ENCODE results near the gene SMYD3. TPM values are rescaled to one million over a fixed set of nuclear protein-coding genes. Genes with fewer than 3 reads are reported as not detected.

SMYD3 gene
- total and polyA plus RNA-seq, 5 donors: 6.8 to 11.6 (median 9.9) TPM

GRCh38 chr1:246220495-246221065 is 286.5 kb downstream of the SMYD3 start:
- DNase-seq (peak in 1 of 3 donors; percentile 32), ATAC-seq (no peak)
- Histone ChIP-seq H3K4me3 (ENCODE audit: low read length) (no peak overlapping the region), H3K27ac (ENCODE audit: low read length) (no peak overlapping the region), H3K27me3 (ENCODE audit: control insufficient read depth, insufficient read depth) (no peaks in the 10 kb centered on the region), H3K9me3 (ENCODE audit: control insufficient read depth, low read length) (no peaks in the 10 kb centered on the region), H3K4me1 (ENCODE audit: control insufficient read depth, insufficient read depth, low read length) (no peaks in the 10 kb centered on the region)
- intact Hi-C loops (cut with DNase I): no loop called here
- WGBS: 97% methylated on average over 8 of the region's 8 CpGs

- H3K4me3 ChIP-seq (ENCODE audit: low read length): no peak overlapping the region
- no peaks in the 10 kb centered on the region for H3K27me3 ChIP-seq (ENCODE audit: control insufficient read depth, insufficient read depth)
- WGBS: 69% methylated on average over 11 of the region's 11 CpGs
- H3K9me3 ChIP-seq (ENCODE audit: control insufficient read depth, low read length): no peaks in the 10 kb centered on the region
- no peaks in the 10 kb centered on the region for H3K4me1 ChIP-seq (ENCODE audit: control insufficient read depth, insufficient read depth, low read length)
- ATAC-seq (no peak), DNase-seq (no peak)
- no peak overlapping the region for H3K27ac ChIP-seq (ENCODE audit: low read length)
- intact Hi-C loops (cut with DNase I): no loop called here
Observed at GRCh38 chr1:246219508-246220030, 287.5 kb downstream of the SMYD3 start.

GRCh38 chr1:246218686-246219085 is 288.4 kb downstream of the SMYD3 start:
- DNase-seq: no peak
- Histone ChIP-seq H3K27ac (ENCODE audit: low read length) (no peak overlapping the region), H3K4me3 (ENCODE audit: low read length) (no peak overlapping the region), H3K4me1 (ENCODE audit: control insufficient read depth, insufficient read depth, low read length) (no peaks in the 10 kb centered on the region), H3K27me3 (ENCODE audit: control insufficient read depth, insufficient read depth) (no peaks in the 10 kb centered on the region), H3K9me3 (ENCODE audit: control insufficient read depth, low read length) (no peaks in the 10 kb centered on the region)
- WGBS: 45% methylated on average over 2 of the region's 2 CpGs
- no peak for ATAC-seq
- intact Hi-C loops (cut with DNase I): no loop called here

GRCh38 chr1:246216906-246217305 is 290.2 kb downstream of the SMYD3 start:
- Histone ChIP-seq H3K4me1 (ENCODE audit: control insufficient read depth, insufficient read depth, low read length) (no peaks in the 10 kb centered on the region), H3K4me3 (ENCODE audit: low read length) (no peak overlapping the region), H3K27me3 (ENCODE audit: control insufficient read depth, insufficient read depth) (no peaks in the 10 kb centered on the region), H3K9me3 (ENCODE audit: control insufficient read depth, low read length) (no peaks in the 10 kb centered on the region), H3K27ac (ENCODE audit: low read length) (no peak overlapping the region)
- ATAC-seq (no peak), DNase-seq (no peak)
- intact Hi-C loops (cut with DNase I): no loop called here

GRCh38 chr1:246215510-246215903 is 291.6 kb downstream of the SMYD3 start:
- Histone ChIP-seq H3K9me3 (ENCODE audit: control insufficient read depth, low read length) (no peaks in the 10 kb centered on the region), H3K4me1 (ENCODE audit: control insufficient read depth, insufficient read depth, low read length) (no peaks in the 10 kb centered on the region), H3K27ac (ENCODE audit: low read length) (no peak overlapping the region), H3K4me3 (ENCODE audit: low read length) (no peak overlapping the region), H3K27me3 (ENCODE audit: control insufficient read depth, insufficient read depth) (no peaks in the 10 kb centered on the region)
- DNase-seq: no peak
- WGBS: 89% methylated on average over 4 of the region's 4 CpGs
- intact Hi-C loops (cut with DNase I): no loop called here
- ATAC-seq: peak in 1 of 2 donors; percentile 24

GRCh38 chr1:246214708-246215509 is 292.2 kb downstream of the SMYD3 start:
- no peak overlapping the region for H3K27ac ChIP-seq (ENCODE audit: low read length)
- peak; percentile 52 to 55 for ATAC-seq
- no peaks in the 10 kb centered on the region for H3K27me3 ChIP-seq (ENCODE audit: control insufficient read depth, insufficient read depth)
- H3K4me1 ChIP-seq (ENCODE audit: control insufficient read depth, insufficient read depth, low read length): no peaks in the 10 kb centered on the region
- WGBS: 62% methylated on average over 9 of the region's 9 CpGs
- H3K4me3 ChIP-seq (ENCODE audit: low read length): no peak overlapping the region
- intact Hi-C loops (cut with DNase I): no loop called here
- DNase-seq: peak in 2 of 3 donors; percentile 18 to 57
- no peaks in the 10 kb centered on the region for H3K9me3 ChIP-seq (ENCODE audit: control insufficient read depth, low read length)

- Histone ChIP-seq H3K27me3 (ENCODE audit: control insufficient read depth, insufficient read depth) (no peaks in the 10 kb centered on the region), H3K4me3 (ENCODE audit: low read length) (no peak overlapping the region), H3K27ac (ENCODE audit: low read length) (no peak overlapping the region), H3K9me3 (ENCODE audit: control insufficient read depth, low read length) (no peaks in the 10 kb centered on the region), H3K4me1 (ENCODE audit: control insufficient read depth, insufficient read depth, low read length) (no peaks in the 10 kb centered on the region)
- no peak for ATAC-seq
- intact Hi-C loops (cut with DNase I): no loop called here
- no peak for DNase-seq
- WGBS: 96% methylated on average over 1 of the region's 1 CpG
Observed at GRCh38 chr1:246213947-246214346, 293.1 kb downstream of the SMYD3 start.

GRCh38 chr1:246213502-246213901 is 293.6 kb downstream of the SMYD3 start:
- no peaks in the 10 kb centered on the region for H3K4me1 ChIP-seq (ENCODE audit: control insufficient read depth, insufficient read depth, low read length)
- no peaks in the 10 kb centered on the region for H3K27me3 ChIP-seq (ENCODE audit: control insufficient read depth, insufficient read depth)
- H3K4me3 ChIP-seq (ENCODE audit: low read length): no peak overlapping the region
- H3K27ac ChIP-seq (ENCODE audit: low read length): no peak overlapping the region
- DNase-seq (no peak), ATAC-seq (no peak)
- intact Hi-C loops (cut with DNase I): no loop called here
- H3K9me3 ChIP-seq (ENCODE audit: control insufficient read depth, low read length): no peaks in the 10 kb centered on the region
- 95% methylated on average over 3 of the region's 3 CpGs for WGBS

GRCh38 chr1:246213036-246213435 is 294.0 kb downstream of the SMYD3 start:
- H3K9me3 ChIP-seq (ENCODE audit: control insufficient read depth, low read length): no peaks in the 10 kb centered on the region
- 83% methylated on average over 3 of the region's 3 CpGs for WGBS
- H3K4me1 ChIP-seq (ENCODE audit: control insufficient read depth, insufficient read depth, low read length): no peaks in the 10 kb centered on the region
- DNase-seq: no peak
- no peak overlapping the region for H3K27ac ChIP-seq (ENCODE audit: low read length)
- no peak overlapping the region for H3K4me3 ChIP-seq (ENCODE audit: low read length)
- intact Hi-C loops (cut with DNase I): no loop called here
- ATAC-seq: no peak
- H3K27me3 ChIP-seq (ENCODE audit: control insufficient read depth, insufficient read depth): no peaks in the 10 kb centered on the region

- H3K4me1 ChIP-seq (ENCODE audit: control insufficient read depth, insufficient read depth, low read length): no peaks in the 10 kb centered on the region
- H3K27me3 ChIP-seq (ENCODE audit: control insufficient read depth, insufficient read depth): no peaks in the 10 kb centered on the region
- intact Hi-C loops (cut with DNase I): no loop called here
- DNase-seq: no peak
- ATAC-seq: no peak
- H3K4me3 ChIP-seq (ENCODE audit: low read length): no peak overlapping the region
- no peak overlapping the region for H3K27ac ChIP-seq (ENCODE audit: low read length)
- no peaks in the 10 kb centered on the region for H3K9me3 ChIP-seq (ENCODE audit: control insufficient read depth, low read length)
- 98% methylated on average over 2 of the region's 2 CpGs for WGBS
Observed at GRCh38 chr1:246212013-246212412, 295.1 kb downstream of the SMYD3 start.

GRCh38 chr1:246210756-246211155 is 296.3 kb downstream of the SMYD3 start:
- DNase-seq (no peak), ATAC-seq (no peak)
- H3K27me3 ChIP-seq (ENCODE audit: control insufficient read depth, insufficient read depth): no peaks in the 10 kb centered on the region
- H3K27ac ChIP-seq (ENCODE audit: low read length): no peak overlapping the region
- H3K4me3 ChIP-seq (ENCODE audit: low read length): no peak overlapping the region
- intact Hi-C loops (cut with DNase I): no loop called here
- no peaks in the 10 kb centered on the region for H3K9me3 ChIP-seq (ENCODE audit: control insufficient read depth, low read length)
- no peaks in the 10 kb centered on the region for H3K4me1 ChIP-seq (ENCODE audit: control insufficient read depth, insufficient read depth, low read length)
- 71% methylated on average over 10 of the region's 10 CpGs for WGBS
